B cell (primary cell): ENCODE measurements around the gene UBE2O. TPM values are rescaled to one million over a fixed set of nuclear protein-coding genes. Genes with fewer than 3 reads are reported as not detected.

Experiments used
- ATAC-seq: fragments of 200-7000 bp; cut with Tn5 transposase; one replicate; pipeline ENCODE4 v1.10.0; 2021; ENCODE audit warnings: low read depth, mild to moderate bottlenecking, moderate number of reproducible peaks, moderate library complexity
- CTCF ChIA-PET: fragments of 350-600 bp; sonication (Branson Sonifier 250); formaldehyde crosslinking; loops from one replicate; lab custom pipeline; 2021; ENCODE audit warnings: antibody characterized with exemption, inconsistent platforms; lab: Charles Lee
- POLR2A ChIA-PET: fragments of 350-600 bp; sonication (Branson Sonifier 250); formaldehyde crosslinking; loops from one replicate; lab custom pipeline; 2021; ENCODE audit warnings: antibody characterized with exemption; lab: Charles Lee
- DNase-seq: peaks from one replicate; pipeline ENCODE4 v3.0.0; 2013
- H2AFZ ChIP-seq: 2 replicates; pipeline ENCODE4 v1.6.1; 2012; ENCODE audit warnings: mild to moderate bottlenecking, low read depth, low read length; ENCODE audit not compliant: insufficient read depth, poor library complexity, severe bottlenecking
- H3K27ac ChIP-seq, 2 donors: 1 replicate in 1 of 2; 2 replicates in 1 of 2; pipeline ENCODE4 v1.5.1; 2012 to 2013; ENCODE audit warnings: low read length in 2 of 2, mild to moderate bottlenecking in 2 of 2, moderate library complexity in 1 of 2
- H3K27me3 ChIP-seq, 4 experiments: fragments of 200-600 bp in 1 of 4; sonication (generic) in 1 of 4; replicated peaks in 1 of 4; 1 replicate in 2 of 4; 2 replicates in 2 of 4; pipeline versions ENCODE4 v1.6.1 to v1.7.0; 2013 to 2016; ENCODE audit warnings: low read length in 3 of 4, mild to moderate bottlenecking in 2 of 4, mixed read lengths in 1 of 4, moderate library complexity in 1 of 4; ENCODE audit not compliant: insufficient read depth in 4 of 4, control insufficient read depth in 3 of 4; ENCODE audit errors: control extremely low read depth in 1 of 4
- H3K36me3 ChIP-seq, 2 experiments: replicated peaks in 1 of 2; 1 replicate in 1 of 2; 2 replicates in 1 of 2; pipeline versions ENCODE4 v1.6.1 to v1.7.1; 2013; ENCODE audit warnings: low read length in 1 of 2; ENCODE audit not compliant: insufficient read depth in 2 of 2, control insufficient read depth in 1 of 2; ENCODE audit errors: control extremely low read depth in 1 of 2, extremely low read depth in 1 of 2
- H3K4me1 ChIP-seq, 2 donors: fragments of 200-600 bp in 1 of 2; sonication (generic) in 1 of 2; 1 replicate in 1 of 2; 2 replicates in 1 of 2; pipeline versions ENCODE4 v1.5.1 to v1.6.1; 2013 to 2017; ENCODE audit warnings: low read length in 2 of 2; ENCODE audit not compliant: control insufficient read depth in 2 of 2, insufficient read depth in 2 of 2
- H3K4me2 ChIP-seq: replicated peaks from 2 replicates; pipeline ENCODE3; 2012; ENCODE audit warnings: mild to moderate bottlenecking, low read depth, low read length; ENCODE audit not compliant: poor library complexity, severe bottlenecking
- H3K4me3 ChIP-seq, 5 experiments: fragments of 200-600 bp in 1 of 5; sonication (generic) in 1 of 5; 1 replicate in 3 of 5; 2 replicates in 2 of 5; pipeline versions ENCODE4 v1.5.1 to v1.7.0; 2011 to 2016; ENCODE audit warnings: low read length in 4 of 5, mild to moderate bottlenecking in 4 of 5, low read depth in 2 of 5, control low read depth in 1 of 5, moderate library complexity in 1 of 5; ENCODE audit not compliant: insufficient read depth in 1 of 5; ENCODE audit errors: control extremely low read depth in 1 of 5, extremely low read depth in 1 of 5
- H3K79me2 ChIP-seq: fragments of 200-600 bp; sonication (generic); one replicate; pipeline ENCODE4 v1.6.0; 2016; ENCODE audit warnings: low read length; ENCODE audit not compliant: control insufficient read depth, insufficient read depth
- H3K9ac ChIP-seq: fragments of 200-600 bp; sonication (generic); 2 replicates; pipeline ENCODE4 v1.6.1; 2017; ENCODE audit warnings: mild to moderate bottlenecking, low read length, moderate library complexity
- H3K9me3 ChIP-seq, 3 donors: one replicate each; pipeline versions ENCODE4 v1.6.1 to v1.7.1; 2013; ENCODE audit warnings: low read length in 2 of 3; ENCODE audit not compliant: control insufficient read depth in 2 of 3, insufficient read depth in 1 of 3; ENCODE audit errors: control extremely low read depth in 1 of 3
- H4K20me1 ChIP-seq: 2 replicates; pipeline ENCODE4 v1.6.0; 2012; ENCODE audit warnings: mild to moderate bottlenecking, low read length; ENCODE audit not compliant: insufficient read depth, control insufficient read depth, poor library complexity, severe bottlenecking
- H3K27ac Mint-ChIP-seq: one replicate; pipeline ENCODE4 v1.8.0; 2021; ENCODE audit warnings: mixed read lengths
- H3K27me3 Mint-ChIP-seq: one replicate; pipeline ENCODE4 v1.8.0; 2021; ENCODE audit warnings: mixed read lengths
- H3K4me1 Mint-ChIP-seq: one replicate; pipeline ENCODE4 v1.8.0; 2021; ENCODE audit warnings: mixed read lengths
- H3K4me3 Mint-ChIP-seq: one replicate; pipeline ENCODE4 v1.8.0; 2021; ENCODE audit warnings: mixed read lengths
- H3K9me3 Mint-ChIP-seq: one replicate; pipeline ENCODE4 v1.8.0; 2022; ENCODE audit warnings: mixed read lengths; ENCODE audit not compliant: insufficient read depth
- CTCF ChIP-seq: fragments of 200-600 bp; IDR thresholded peaks from one replicate; pipeline ENCODE4 v1.8.0; 2022; ENCODE audit warnings: antibody characterized with exemption, mild to moderate bottlenecking
- EZH2 ChIP-seq: IDR thresholded peaks from 2 replicates; pipeline ENCODE4 v1.6.1; 2012; ENCODE audit warnings: borderline replicate concordance, low read depth, mild to moderate bottlenecking, moderate library complexity, low read length; ENCODE audit not compliant: insufficient read depth, poor library complexity, severe bottlenecking
- WGBS: methylation state at CpG from one replicate; pipeline ENCODE4 v1.1.5; 2013; ENCODE audit warnings: missing lambda C conversion rate; ENCODE audit not compliant: insufficient coverage; 5-methylcytosine and 5-hydroxymethylcytosine counted together
- intact Hi-C: fragments of 100-400 bp; cut with micrococcal nuclease; formaldehyde crosslinking; loops from one replicate; pipeline ENCODE4 v1.10.0; 2022
- polyA plus RNA-seq: library from polyadenylated mRNA; depleted of rRNA; stranded (reverse); fragments of >200 nt; gene quantifications from 2 replicates; pipeline ENCODE4 v1.2.3, GENCODE V29; 2012
- total RNA-seq, 2 donors: library from RNA; stranded (reverse); fragments of 120-200 nt in 1 of 2; gene quantifications; 1 replicate in 1 of 2; 2 replicates in 1 of 2; pipeline versions ENCODE4 v1.2.3 to v1.2.4, GENCODE V29; 2013 to 2022

UBE2O gene
- total and polyA plus RNA-seq, 2 donors (not counting 1 experiment from before 2014, with no cell fraction given) = 41.3 to 54.0 TPM

DNA sequence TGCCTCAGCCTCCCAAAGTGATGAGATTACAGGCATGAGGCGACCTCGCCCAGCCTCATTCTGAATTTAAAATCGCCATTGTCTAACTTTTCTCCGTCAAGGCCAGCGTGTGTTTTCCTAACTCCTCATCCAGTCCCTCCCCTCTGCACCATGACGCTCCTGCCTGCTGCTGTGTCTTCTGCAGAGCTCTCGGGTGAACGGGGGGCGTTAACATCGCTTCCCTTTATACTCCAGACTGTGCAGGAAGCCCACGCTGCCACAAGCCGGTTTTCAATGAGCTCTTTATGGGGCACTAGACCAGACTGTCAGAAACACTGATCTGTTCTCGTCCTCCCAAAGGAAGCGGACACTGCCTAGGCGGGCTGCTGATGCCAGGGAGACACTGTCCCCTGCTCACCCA, 27.7 kb upstream of the UBE2O start:
- Histone ChIP-seq H3K27ac (peak overlapping the region; percentile 91 to 96), H3K27me3 (no peaks in the 10 kb centered on the region), H4K20me1 (peaks cover 9% of the 10 kb centered on the region), H3K4me2 (peak overlapping the region; percentile 92), H3K79me2 (peaks cover 43% of the 10 kb centered on the region), H3K4me1 (peaks cover 58 to 81% of the 10 kb centered on the region in 2 donors), H3K36me3 (peaks cover 0 to 43% of the 10 kb centered on the region in 2 experiments), H3K9me3 (peaks cover 0 to 4% (median 0%) of the 10 kb centered on the region in 3 donors), H3K9ac (peak overlapping the region; percentile 66), H3K4me3 (peak overlapping the region; percentile 15 to 70 (median 53)), H2AFZ (no peak overlapping the region)
- Mint-ChIP-seq H3K27me3 (no peaks in the 10 kb centered on the region), H3K4me1 (peaks cover 64% of the 10 kb centered on the region), H3K9me3 (no peaks in the 10 kb centered on the region), H3K27ac (peak overlapping the region; percentile 99), H3K4me3 (peak overlapping the region; percentile 81)
- peak; percentile 67 for DNase-seq
- CTCF ChIA-PET = interaction anchor here (0.5 to 15.5 kb wide), 8 partner anchors 13 to 75 kb away, joined by 3 to 256 read pairs (median 5); partner anchors contain the start of genes AANAT and RHBDF2
- 19% methylated on average over 14 of the region's 15 CpGs for WGBS
- ATAC-seq = peak; percentile 7
- TF ChIP-seq EZH2 (no peak), CTCF (no peak)
- POLR2A ChIA-PET = interaction anchor here (0.7 to 23.6 kb wide), 7 partner anchors 13 to 255 kb away, joined by 3 to 478 read pairs (median 4); partner anchors contain the start of genes AANAT, RHBDF2 and SPHK1
- intact Hi-C loops = loop anchor here (1.0 kb wide), 1 partner anchor 35 kb away; no protein-coding TSS in a partner anchor

DNA sequence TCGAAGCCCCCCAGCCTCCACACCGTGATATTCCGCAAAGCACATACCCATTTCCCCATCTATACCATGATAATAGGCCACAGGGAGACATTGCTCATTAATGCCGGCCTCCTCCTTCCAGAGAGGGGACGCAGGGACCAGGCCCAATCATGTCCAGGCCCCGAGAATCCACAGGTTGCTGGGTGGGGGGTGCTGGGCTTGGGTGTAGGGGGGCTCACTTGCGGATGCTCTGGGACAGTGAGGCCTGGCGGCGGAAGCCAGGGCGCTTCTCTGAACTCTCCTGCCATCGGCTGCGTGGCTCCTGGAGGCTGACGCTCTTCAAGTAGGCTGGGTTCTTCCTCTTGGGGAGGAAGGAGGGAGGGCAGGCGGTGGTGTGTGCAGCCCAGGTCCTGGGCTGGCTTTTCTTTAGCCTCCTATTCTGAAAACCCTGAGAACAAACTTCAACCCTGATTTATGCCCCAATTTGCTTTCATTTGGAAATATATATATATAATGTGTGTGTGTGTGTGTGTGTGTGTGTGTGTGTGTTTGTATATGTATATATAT, 26.6 kb upstream of the UBE2O start:
- POLR2A ChIA-PET = interaction anchor here (0.5 to 23.6 kb wide), 5 partner anchors 12 to 42 kb away, joined by 4 to 478 read pairs (median 6); partner anchors contain the start of genes AANAT and RHBDF2
- H3K36me3 ChIP-seq = peaks cover 0 to 53% of the 10 kb centered on the region in 2 experiments
- TF ChIP-seq CTCF = no peak
- no peak for TF ChIP-seq EZH2
- peak overlapping the region; percentile 81 for H3K27ac Mint-ChIP-seq
- H3K9me3 ChIP-seq = peaks cover 0 to 4% (median 0%) of the 10 kb centered on the region in 3 donors
- intact Hi-C loops = no loop called here
- peaks cover 49 to 71% of the 10 kb centered on the region in 2 donors for H3K4me1 ChIP-seq
- H3K4me2 ChIP-seq = peak overlapping the region; percentile 74
- no peaks in the 10 kb centered on the region for H3K9me3 Mint-ChIP-seq
- no peak for ATAC-seq
- CTCF ChIA-PET = interaction anchor here (1.0 to 15.5 kb wide), 7 partner anchors 12 to 26 kb away, joined by 4 to 256 read pairs (median 5); partner anchors contain the start of genes AANAT and RHBDF2
- H3K4me3 Mint-ChIP-seq = peak overlapping the region; percentile 68
- peak; percentile 54 for DNase-seq
- no peaks in the 10 kb centered on the region for H3K27me3 Mint-ChIP-seq
- peaks cover 33% of the 10 kb centered on the region for H3K79me2 ChIP-seq
- H3K4me3 ChIP-seq = peak overlapping the region in 2 of 5 experiments; percentile 46 to 47
- H2AFZ ChIP-seq = no peak overlapping the region
- H3K27ac ChIP-seq = peak overlapping the region; percentile 33 to 56
- peaks cover 59% of the 10 kb centered on the region for H3K4me1 Mint-ChIP-seq
- WGBS = 84% methylated on average over 6 of the region's 14 CpGs
- H3K27me3 ChIP-seq = no peaks in the 10 kb centered on the region
- H4K20me1 ChIP-seq = peaks cover 12% of the 10 kb centered on the region
- peak overlapping the region; percentile 49 for H3K9ac ChIP-seq
